GM19438 (cell line): ENCODE measurements around the gene PLPP3.

Experiments
- ATAC-seq: cut with Tn5 transposase; IDR thresholded peaks from one replicate; pipeline ENCODE4 v1.9.1; 2021; ENCODE audit warnings: low read depth; ENCODE audit not compliant: unreplicated experiment

Gene PLPP3

DNA sequence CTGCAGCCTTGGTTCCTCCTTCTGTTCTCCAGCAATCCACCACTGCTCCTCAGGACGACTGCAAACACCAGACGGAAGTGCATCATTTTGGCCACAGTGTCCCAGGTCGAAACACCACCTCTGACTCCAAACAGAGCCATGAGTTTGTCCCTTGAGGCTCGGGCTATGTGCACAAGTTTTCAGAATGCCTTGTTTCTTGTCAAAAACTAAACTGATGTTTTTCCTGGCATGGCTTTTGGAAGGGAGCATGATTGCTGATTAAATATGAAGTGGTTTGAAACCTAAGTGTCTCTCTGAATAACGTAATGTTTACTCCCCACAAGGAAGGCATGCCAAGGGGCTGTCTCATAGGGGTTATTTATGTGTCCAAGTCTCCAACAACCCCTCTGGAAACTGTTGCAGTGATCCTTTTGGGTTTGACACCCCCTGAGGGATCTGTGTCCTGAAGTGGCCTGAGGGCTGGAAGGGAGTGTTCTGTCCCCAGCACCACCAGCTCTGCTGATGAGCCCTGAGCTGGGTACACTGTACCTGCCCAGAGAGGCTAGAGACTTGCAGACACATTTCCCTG lies 132.7 kb downstream of the PLPP3 start:
- ATAC-seq, result no peak

- no peak for ATAC-seq
Measured at GRCh38 chr1:56444960-56445646, 134.3 kb downstream of the PLPP3 start.
